Thyroid gland (tissue), 4 donors: Measurements from ENCODE around the gene PHYKPL. TPM values are rescaled to one million over a fixed set of nuclear protein-coding genes. Genes with fewer than 3 reads are reported as not detected.
A peak's percentile ranks its signal among the peaks of the same experiment; 100 is the strongest.

Experiments
- DNase-seq, 2 donors: peaks; one replicate each; pipeline ENCODE4 v3.0.0-alpha.2; 2019
- H3K27ac ChIP-seq, 3 donors: fragments of 200-600 bp; sonication (generic); 1 replicate in 2 of 3; 2 replicates in 1 of 3; pipeline ENCODE4 v1.5.1; 2016 to 2019; ENCODE audit warnings: mild to moderate bottlenecking in 1 of 3, moderate library complexity in 1 of 3
- H3K27me3 ChIP-seq: fragments of 200-600 bp; sonication (generic); one replicate; pipeline ENCODE4 v1.5.1; 2019
- H3K36me3 ChIP-seq, 2 donors: fragments of 200-600 bp; sonication (generic); one replicate each; pipeline ENCODE4 v1.5.1; 2016 to 2019
- H3K4me1 ChIP-seq, 2 donors: fragments of 200-600 bp; sonication (generic); one replicate each; pipeline ENCODE4 v1.5.1; 2017 to 2019
- H3K4me3 ChIP-seq, 3 donors: fragments of 200-600 bp; sonication (generic); replicated peaks in 1 of 3; 1 replicate in 2 of 3; 2 replicates in 1 of 3; pipeline ENCODE4 v1.5.1; 2016; ENCODE audit warnings: mild to moderate bottlenecking in 1 of 3
- H3K9me3 ChIP-seq: fragments of 200-600 bp; sonication (generic); one replicate; pipeline ENCODE4 v1.5.1; 2017
- POLR2A ChIP-seq, 2 donors: fragments of 450-650 bp; IDR thresholded peaks; one replicate each; pipeline ENCODE4 v1.6.1; 2017; ENCODE audit warnings: antibody characterized with exemption in 2 of 2, mild to moderate bottlenecking in 2 of 2, moderate library complexity in 1 of 2
- WGBS, 2 donors: methylation state at CpG; one replicate each; pipeline ENCODE4 v1.1.5; 2017; 5-methylcytosine and 5-hydroxymethylcytosine counted together
- intact Hi-C: fragments of 100-400 bp; cut with DNase I; formaldehyde crosslinking; loops from one replicate; pipeline ENCODE4 v1.15.1; 2023
- total RNA-seq, 4 donors: library from RNA; depleted of rRNA; stranded (reverse); fragments of >200 nt; gene quantifications; one replicate each; pipeline ENCODE4 v1.2.3, GENCODE V29; 2016
- TF ChIP-seq, protein P1 (sequence below), 6 experiments: fragments of 200-600 bp in 3 of 6; fragments of 450-650 bp in 3 of 6; sonication (generic) in 3 of 6; IDR thresholded peaks; one replicate each; pipeline ENCODE4 v1.5.1; 2016 to 2019; ENCODE audit warnings: antibody characterized with exemption in 6 of 6, mild to moderate bottlenecking in 2 of 6, inconsistent platforms in 1 of 6, moderate library complexity in 1 of 6

The PHYKPL gene
- total RNA-seq, 4 donors from 2014 or later = 61.7 to 90.9 (median 76.0) TPM

DNA sequence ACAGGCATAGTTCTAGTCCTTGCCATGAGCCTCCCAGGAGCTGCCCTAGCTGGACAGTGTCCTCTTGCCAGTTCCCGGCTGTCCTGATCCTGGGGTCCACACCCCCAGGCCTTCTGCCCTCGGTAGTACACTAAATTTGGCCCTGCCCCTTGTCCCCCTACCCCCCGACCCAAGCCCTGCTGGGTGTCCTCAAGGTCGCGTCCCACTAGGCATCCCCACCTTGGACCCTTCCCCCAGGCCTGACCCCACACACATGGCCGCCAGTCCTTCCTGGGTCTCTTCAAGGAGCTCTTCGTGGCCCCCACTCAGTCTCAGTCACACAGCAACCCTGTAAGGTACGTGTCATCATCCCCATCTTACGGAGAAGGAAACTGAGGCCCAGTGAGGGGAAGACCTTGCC, 40.0 kb upstream of the PHYKPL start:
- no peaks in the 10 kb centered on the region for H3K36me3 ChIP-seq
- H3K27ac ChIP-seq = peak overlapping the region in 2 of 3 donors; percentile 38 to 54
- no peaks in the 10 kb centered on the region for H3K9me3 ChIP-seq
- no peak overlapping the region for H3K4me3 ChIP-seq
- no peak for DNase-seq
- intact Hi-C loops = no loop called here
- no peaks in the 10 kb centered on the region for H3K27me3 ChIP-seq
- TF ChIP-seq, protein P1, sequence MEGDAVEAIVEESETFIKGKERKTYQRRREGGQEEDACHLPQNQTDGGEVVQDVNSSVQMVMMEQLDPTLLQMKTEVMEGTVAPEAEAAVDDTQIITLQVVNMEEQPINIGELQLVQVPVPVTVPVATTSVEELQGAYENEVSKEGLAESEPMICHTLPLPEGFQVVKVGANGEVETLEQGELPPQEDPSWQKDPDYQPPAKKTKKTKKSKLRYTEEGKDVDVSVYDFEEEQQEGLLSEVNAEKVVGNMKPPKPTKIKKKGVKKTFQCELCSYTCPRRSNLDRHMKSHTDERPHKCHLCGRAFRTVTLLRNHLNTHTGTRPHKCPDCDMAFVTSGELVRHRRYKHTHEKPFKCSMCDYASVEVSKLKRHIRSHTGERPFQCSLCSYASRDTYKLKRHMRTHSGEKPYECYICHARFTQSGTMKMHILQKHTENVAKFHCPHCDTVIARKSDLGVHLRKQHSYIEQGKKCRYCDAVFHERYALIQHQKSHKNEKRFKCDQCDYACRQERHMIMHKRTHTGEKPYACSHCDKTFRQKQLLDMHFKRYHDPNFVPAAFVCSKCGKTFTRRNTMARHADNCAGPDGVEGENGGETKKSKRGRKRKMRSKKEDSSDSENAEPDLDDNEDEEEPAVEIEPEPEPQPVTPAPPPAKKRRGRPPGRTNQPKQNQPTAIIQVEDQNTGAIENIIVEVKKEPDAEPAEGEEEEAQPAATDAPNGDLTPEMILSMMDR (IDR thresholded peaks at IDR 0.05) = no peak
- no peak for TF ChIP-seq POLR2A (IDR thresholded peaks at IDR 0.05)
- H3K4me1 ChIP-seq = peaks cover 21 to 38% of the 10 kb centered on the region in 2 donors
- 87 to 94% methylated on average over 8 to 9 of the region's 9 CpGs for WGBS, 2 donors

DNA sequence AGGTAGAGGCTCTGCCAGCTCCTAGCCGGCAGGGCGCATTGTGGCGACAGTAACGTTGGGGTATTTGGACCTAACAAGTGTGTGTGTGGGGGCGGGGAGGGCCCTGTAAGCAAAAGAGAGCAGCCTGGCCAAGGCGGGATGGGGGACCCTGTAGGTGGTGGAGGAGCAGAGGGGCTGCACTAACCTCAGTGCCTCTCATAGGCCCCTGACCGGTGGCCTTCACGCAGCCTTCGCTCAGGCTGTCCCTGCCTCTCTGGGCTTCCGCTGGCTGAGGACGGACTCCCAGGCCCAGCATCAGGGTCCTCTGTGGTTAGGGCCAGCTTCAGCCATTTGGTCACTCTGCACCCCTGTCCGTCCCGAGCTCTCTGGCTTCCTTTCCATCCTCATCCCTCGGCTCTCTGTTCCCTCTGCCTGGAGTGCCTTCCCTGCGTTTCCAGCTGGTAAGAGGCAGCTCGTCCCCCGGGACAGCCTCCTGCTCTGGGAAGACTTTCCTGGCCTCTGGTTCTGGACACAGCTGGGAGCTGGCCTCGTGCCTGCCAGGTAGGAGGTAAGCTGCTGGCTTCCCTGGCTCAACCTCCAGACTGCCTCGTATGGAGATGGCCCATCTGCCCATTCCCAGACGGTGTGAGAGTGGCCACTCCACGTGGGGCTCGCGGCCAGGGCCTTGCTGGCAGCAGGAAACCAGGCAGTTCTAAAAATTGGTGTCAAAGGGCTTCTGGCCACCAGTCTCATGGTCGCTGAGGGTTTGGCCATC, 39.3 kb upstream of the PHYKPL start:
- H3K27ac ChIP-seq = peak overlapping the region in 2 of 3 donors; percentile 36 to 38
- no peaks in the 10 kb centered on the region for H3K36me3 ChIP-seq
- intact Hi-C loops = no loop called here
- DNase-seq = peak; percentile 63 to 71
- TF ChIP-seq, protein P1 (IDR thresholded peaks at IDR 0.05) = no peak
- no peak for TF ChIP-seq POLR2A (IDR thresholded peaks at IDR 0.05)
- H3K9me3 ChIP-seq = no peaks in the 10 kb centered on the region
- no peak overlapping the region for H3K4me3 ChIP-seq
- WGBS, 2 donors = 64 to 76% methylated on average over 17 to 20 of the region's 24 CpGs
- H3K4me1 ChIP-seq = peaks cover 21 to 35% of the 10 kb centered on the region in 2 donors
- no peaks in the 10 kb centered on the region for H3K27me3 ChIP-seq

DNA sequence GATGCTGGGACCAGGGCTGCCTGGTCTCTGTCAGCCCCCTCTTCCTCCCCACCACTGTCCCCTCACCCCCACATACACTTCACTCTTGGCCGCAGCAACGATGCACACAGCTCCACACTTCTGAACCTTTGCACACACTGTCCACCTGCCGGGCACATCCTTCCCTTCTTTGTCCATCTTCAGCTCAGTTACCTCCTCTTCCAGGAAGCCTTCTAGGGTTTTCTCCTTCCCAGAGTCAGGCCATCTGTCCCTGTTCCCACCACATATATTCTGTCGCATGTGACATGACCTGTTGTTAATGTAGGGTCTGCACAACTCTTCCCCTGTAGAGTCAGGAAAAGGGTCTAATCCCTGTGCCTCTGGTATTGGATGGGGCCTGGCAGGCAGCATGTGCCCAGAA, 38.6 kb upstream of the PHYKPL start:
- TF ChIP-seq POLR2A (IDR thresholded peaks at IDR 0.05) = no peak
- TF ChIP-seq, protein P1 (IDR thresholded peaks at IDR 0.05) = no peak
- Histone ChIP-seq H3K27ac (no peak overlapping the region), H3K9me3 (no peaks in the 10 kb centered on the region), H3K4me3 (no peak overlapping the region), H3K36me3 (no peaks in the 10 kb centered on the region), H3K27me3 (no peaks in the 10 kb centered on the region), H3K4me1 (peaks cover 21 to 35% of the 10 kb centered on the region in 2 donors)
- 86 to 92% methylated on average over 4 of the region's 4 CpGs for WGBS, 2 donors
- no peak for DNase-seq
- intact Hi-C loops = no loop called here

DNA sequence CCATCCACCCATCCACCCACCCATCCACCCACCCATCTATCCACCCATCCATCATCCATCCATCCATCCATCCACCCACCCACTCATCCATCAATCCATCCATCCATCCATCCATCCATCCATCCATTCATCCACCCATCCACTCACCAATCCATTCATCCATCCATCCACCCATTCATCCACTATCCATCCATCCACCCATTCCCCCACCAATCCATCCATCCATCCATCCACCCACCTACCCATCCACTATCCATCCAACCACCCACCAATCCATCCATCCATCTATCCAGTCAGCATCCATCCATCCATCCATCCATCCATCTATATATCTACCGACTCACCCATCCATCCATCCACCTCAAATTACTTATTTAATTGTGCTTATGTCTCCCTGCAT, 36.9 kb upstream of the PHYKPL start:
- no peaks in the 10 kb centered on the region for H3K9me3 ChIP-seq
- 97 to 98% methylated on average over 1 of the region's 1 CpG for WGBS, 2 donors
- no peak for TF ChIP-seq POLR2A (IDR thresholded peaks at IDR 0.05)
- TF ChIP-seq, protein P1 (IDR thresholded peaks at IDR 0.05) = no peak

DNA sequence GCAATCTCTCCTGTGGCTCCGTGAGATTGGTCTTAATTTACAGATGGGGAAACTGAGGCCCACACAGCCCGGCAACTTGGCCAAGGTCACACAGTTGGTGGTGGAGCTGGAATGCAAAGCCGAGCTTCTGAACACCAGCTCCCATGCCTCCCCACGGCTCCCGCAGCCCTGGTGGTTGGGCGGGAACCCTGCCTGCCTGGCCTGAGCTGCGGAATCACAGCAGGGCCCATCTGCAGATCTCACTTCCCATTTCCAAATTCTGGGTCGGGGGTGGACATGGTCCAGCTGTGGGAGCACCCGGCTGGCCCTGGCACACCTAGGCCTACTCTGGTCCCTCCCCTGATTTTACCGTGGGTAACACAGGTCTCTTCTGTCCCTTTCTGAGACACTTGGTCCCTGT, 35.3 kb upstream of the PHYKPL start:
- DNase-seq = no peak
- intact Hi-C loops = no loop called here
- H3K4me3 ChIP-seq = no peak overlapping the region
- 83 to 85% methylated on average over 4 to 9 of the region's 10 CpGs for WGBS, 2 donors
- H3K27me3 ChIP-seq = no peaks in the 10 kb centered on the region
- H3K27ac ChIP-seq = no peak overlapping the region
- no peaks in the 10 kb centered on the region for H3K36me3 ChIP-seq
- H3K4me1 ChIP-seq = peaks cover 6 to 13% of the 10 kb centered on the region in 2 donors
- no peaks in the 10 kb centered on the region for H3K9me3 ChIP-seq
- TF ChIP-seq, protein P1 (IDR thresholded peaks at IDR 0.05) = no peak
- no peak for TF ChIP-seq POLR2A (IDR thresholded peaks at IDR 0.05)

More for the DNA sequence above, 36.9 kb upstream of the PHYKPL start:
- no peak for DNase-seq
- Histone ChIP-seq H3K27me3 (no peaks in the 10 kb centered on the region), H3K36me3 (no peaks in the 10 kb centered on the region), H3K4me1 (peaks cover 17 to 27% of the 10 kb centered on the region in 2 donors), H3K27ac (no peak overlapping the region), H3K4me3 (no peak overlapping the region)
- intact Hi-C loops = no loop called here
